PC-9 (cell line): ENCODE data around the gene KLHL30. TPM values are rescaled to one million over a fixed set of nuclear protein-coding genes. Genes with fewer than 3 reads are reported as not detected.

ENCODE experiments used
- BruUV-seq: library from RNA; stranded (reverse); fragments of 400-500 nt; replicated peaks from 2 replicates; lab custom pipeline; 2021; lab: Mats Ljungman, UMichigan
- CTCF ChIA-PET: fragments of 300-600 bp; sonication (Branson Sonifier 250); formaldehyde crosslinking; loops from one replicate; lab custom pipeline; 2022; ENCODE audit warnings: antibody characterized with exemption; lab: Charles Lee
- POLR2A ChIA-PET: fragments of 300-600 bp; sonication (Branson Sonifier 250); formaldehyde crosslinking; loops from one replicate; lab custom pipeline; 2022; ENCODE audit warnings: antibody characterized with exemption; ENCODE audit not compliant: unreplicated experiment; lab: Charles Lee
- DNase-seq, 2 experiments: peaks; one replicate each; pipeline versions ENCODE4 v3.0.0 to v3.0.0-alpha.2; 2015 to 2022; ENCODE audit warnings: mixed read lengths in 1 of 2
- H2AFZ ChIP-seq: fragments of 200-600 bp; sonication (generic); 2 replicates; pipeline ENCODE4 v1.8.1; 2017; ENCODE audit warnings: antibody characterized with exemption
- H3F3A ChIP-seq: fragments of 200-600 bp; sonication (generic); 2 replicates; pipeline ENCODE4 v1.8.1; 2017; ENCODE audit warnings: antibody characterized with exemption, mild to moderate bottlenecking, low read depth; ENCODE audit not compliant: insufficient read depth
- H3K27ac ChIP-seq: fragments of 200-600 bp; sonication (generic); 2 replicates; pipeline ENCODE4 v1.6.1; 2016; ENCODE audit warnings: mixed run types
- H3K27me3 ChIP-seq: fragments of 200-600 bp; sonication (generic); 2 replicates; pipeline ENCODE4 v1.6.1; 2016; ENCODE audit warnings: low read depth, mixed run types; ENCODE audit not compliant: insufficient read depth
- H3K36me3 ChIP-seq: fragments of 200-600 bp; sonication (generic); 2 replicates; pipeline ENCODE4 v1.6.1; 2016; ENCODE audit warnings: low read depth, mixed run types
- H3K4me1 ChIP-seq: fragments of 200-600 bp; sonication (generic); replicated peaks from 2 replicates; pipeline ENCODE4 v1.6.1; 2016; ENCODE audit warnings: mixed run types; ENCODE audit not compliant: insufficient read depth
- H3K4me2 ChIP-seq: fragments of 200-600 bp; sonication (generic); 2 replicates; pipeline ENCODE4 v1.6.1; 2017; ENCODE audit warnings: mixed run types
- H3K4me3 ChIP-seq: fragments of 200-600 bp; sonication (generic); 2 replicates; pipeline ENCODE4 v1.6.1; 2016; ENCODE audit warnings: mixed run types
- H3K79me2 ChIP-seq: fragments of 200-600 bp; sonication (generic); 2 replicates; pipeline ENCODE4 v1.6.1; 2017; ENCODE audit warnings: low read depth, mixed run types
- H3K9me2 ChIP-seq: fragments of 200-600 bp; sonication (generic); 2 replicates; pipeline ENCODE4 v1.8.1; 2017; ENCODE audit warnings: mild to moderate bottlenecking; ENCODE audit not compliant: insufficient read depth
- H3K9me3 ChIP-seq: fragments of 200-600 bp; sonication (generic); 2 replicates; pipeline ENCODE4 v1.8.1; 2016; ENCODE audit warnings: low read depth; ENCODE audit not compliant: insufficient read depth
- H4K20me1 ChIP-seq: fragments of 200-600 bp; sonication (generic); 2 replicates; pipeline ENCODE4 v1.8.1; 2017; ENCODE audit not compliant: insufficient read depth
- CTCF ChIP-seq: fragments of 200-600 bp; sonication (generic); conservative IDR thresholded peaks from 2 replicates; pipeline ENCODE4 v1.6.1; 2017; ENCODE audit warnings: mixed run types, antibody characterized with exemption, mild to moderate bottlenecking, moderate library complexity
- EZH2 ChIP-seq: fragments of 200-600 bp; sonication (generic); IDR thresholded peaks from 2 replicates; pipeline ENCODE4 v1.8.0; 2017; ENCODE audit warnings: antibody characterized with exemption, low read depth
- intact Hi-C: fragments of 100-400 bp; cut with micrococcal nuclease; formaldehyde crosslinking; loops from one replicate; pipeline ENCODE4 v1.10.0; 2022; ENCODE audit not compliant: unreplicated experiment
- total RNA-seq: library from RNA; stranded (reverse); gene quantifications from 2 replicates; pipeline ENCODE4 v1.2.3, GENCODE V29; 2021

Gene KLHL30
- total RNA-seq, 1 experiment from 2014 or later: 1.2 TPM

GRCh38 chr2:238095143-238095542, 43.3 kb upstream of the KLHL30 start:
- Histone ChIP-seq H3K27ac (no peak overlapping the region), H3K36me3 (no peaks in the 10 kb centered on the region), H3K4me3 (no peak overlapping the region), H3K4me2 (no peak overlapping the region), H3K4me1 (peaks cover 10% of the 10 kb centered on the region), H3F3A (peaks cover 16% of the 10 kb centered on the region; the same call in 1 of the 2 replicates), H4K20me1 (no peaks in the 10 kb centered on the region), H3K9me3 (no peaks in the 10 kb centered on the region), H3K79me2 (no peaks in the 10 kb centered on the region), H3K9me2 (no peaks in the 10 kb centered on the region), H3K27me3 (no peaks in the 10 kb centered on the region), H2AFZ (no peak overlapping the region)
- POLR2A ChIA-PET: no interaction called here
- TF ChIP-seq CTCF (no peak), EZH2 (no peak)
- no peak for DNase-seq
- no TSS peak for BruUV-seq
- CTCF ChIA-PET: no interaction called here
- intact Hi-C loops: no loop called here

GRCh38 chr2:238096311-238097011, 42.0 kb upstream of the KLHL30 start:
- no peaks in the 10 kb centered on the region for H3K9me2 ChIP-seq
- no TSS peak for BruUV-seq
- H3K9me3 ChIP-seq: no peaks in the 10 kb centered on the region
- no peaks in the 10 kb centered on the region for H3K27me3 ChIP-seq
- no peaks in the 10 kb centered on the region for H3K79me2 ChIP-seq
- H3K4me1 ChIP-seq: peaks cover 10% of the 10 kb centered on the region
- no peak overlapping the region for H3K27ac ChIP-seq
- H3K4me2 ChIP-seq: no peak overlapping the region
- H3K4me3 ChIP-seq: no peak overlapping the region
- no peaks in the 10 kb centered on the region for H4K20me1 ChIP-seq
- peaks cover 16% of the 10 kb centered on the region; the same call in 1 of the 2 replicates for H3F3A ChIP-seq
- TF ChIP-seq CTCF: no peak
- no peak for TF ChIP-seq EZH2
- intact Hi-C loops: no loop called here
- no peaks in the 10 kb centered on the region for H3K36me3 ChIP-seq
- CTCF ChIA-PET: no interaction called here
- no peak overlapping the region for H2AFZ ChIP-seq
- POLR2A ChIA-PET: no interaction called here
- no peak for DNase-seq

DNA sequence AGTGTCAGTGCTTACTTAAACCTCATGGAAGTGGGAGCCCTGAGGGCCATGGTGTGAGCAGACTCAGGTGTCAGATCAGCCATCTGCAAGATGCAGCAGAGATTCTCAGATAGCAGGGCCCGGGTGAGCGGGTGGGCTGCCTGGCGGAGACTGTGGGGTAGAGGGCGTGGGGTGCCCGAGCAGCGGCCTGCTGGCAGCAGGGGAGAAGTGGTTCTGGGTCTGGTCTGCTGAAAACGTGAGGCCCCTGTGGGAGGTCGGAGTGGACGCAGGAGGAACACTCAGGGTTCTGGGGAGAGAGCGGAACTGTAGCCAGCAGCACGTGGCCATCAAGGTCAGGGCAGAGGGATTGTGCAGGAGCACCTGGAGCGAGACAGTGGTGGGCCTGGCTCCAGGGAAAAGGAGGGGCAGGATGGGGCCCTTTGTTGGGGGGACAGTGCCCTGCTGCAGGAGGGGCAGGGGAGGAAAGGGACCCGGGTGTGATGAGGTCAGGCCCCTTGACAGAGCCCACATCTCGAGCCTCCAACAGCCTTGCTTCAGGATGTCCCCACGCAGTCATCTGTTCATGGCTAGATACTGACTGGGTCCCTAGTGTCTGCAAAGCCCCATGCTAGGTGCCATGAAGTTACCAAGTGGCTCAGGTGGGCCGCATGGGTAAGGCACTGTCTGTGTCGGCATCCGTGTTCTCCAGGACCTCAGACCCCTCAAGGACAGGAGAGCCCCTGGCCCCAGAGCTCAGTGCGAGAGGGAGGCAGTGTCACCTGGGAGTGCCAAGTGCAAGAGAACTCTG, 41.1 kb upstream of the KLHL30 start:
- H3K4me1 ChIP-seq: peaks cover 10% of the 10 kb centered on the region
- H3K4me3 ChIP-seq: no peak overlapping the region
- H3F3A ChIP-seq: peaks cover 16% of the 10 kb centered on the region; the same call in 1 of the 2 replicates
- ChIA-PET POLR2A (interaction anchor here (0.5 kb wide), 1 partner anchor 191 kb away, joined by 4 read pairs; the partner anchor contains the start of gene PER2), CTCF (no interaction called here)
- no peaks in the 10 kb centered on the region for H3K27me3 ChIP-seq
- TF ChIP-seq CTCF (no peak), EZH2 (no peak)
- no peak for DNase-seq
- no TSS peak for BruUV-seq
- H2AFZ ChIP-seq: no peak overlapping the region
- H3K4me2 ChIP-seq: no peak overlapping the region
- intact Hi-C loops: no loop called here
- no peaks in the 10 kb centered on the region for H3K36me3 ChIP-seq
- no peaks in the 10 kb centered on the region for H3K9me3 ChIP-seq
- H3K79me2 ChIP-seq: no peaks in the 10 kb centered on the region
- H3K9me2 ChIP-seq: no peaks in the 10 kb centered on the region
- H4K20me1 ChIP-seq: no peaks in the 10 kb centered on the region
- H3K27ac ChIP-seq: no peak overlapping the region
